ENCODE data around the gene SOX5.
"Not testable (repeated sequence)": the region's sequence is repeated elsewhere in the genome, so short reads cannot be mapped to it uniquely, and the experiment has no call there.

Gene SOX5

GRCh38 chr12:23843958-23844357, 105.5 kb downstream of the SOX5 start:
- DNase-seq (ENCODE audit: low read depth in 2 of 3, low spot score in 2 of 3), result no peak

GRCh38 chr12:23834076-23834475, 115.4 kb downstream of the SOX5 start:
- no peak for DNase-seq (ENCODE audit: low read depth in 2 of 3, low spot score in 2 of 3)

GRCh38 chr12:23831739-23832138, 117.7 kb downstream of the SOX5 start:
- no peak for DNase-seq (ENCODE audit: low read depth in 2 of 3, low spot score in 2 of 3)

GRCh38 chr12:23830210-23830609, 119.3 kb downstream of the SOX5 start:
- DNase-seq (ENCODE audit: low read depth in 2 of 3, low spot score in 2 of 3), result no peak

GRCh38 chr12:23827353-23827752, 122.1 kb downstream of the SOX5 start:
- no peak for DNase-seq (ENCODE audit: low read depth in 2 of 3, low spot score in 2 of 3)

- not testable (repeated sequence) for DNase-seq (ENCODE audit: low read depth in 2 of 3, low spot score in 2 of 3)
Observed at GRCh38 chr12:23825124-23825523, 124.3 kb downstream of the SOX5 start.

GRCh38 chr12:23824358-23824757, 125.1 kb downstream of the SOX5 start:
- no peak for DNase-seq (ENCODE audit: low read depth in 2 of 3, low spot score in 2 of 3)

GRCh38 chr12:23822883-23823282, 126.6 kb downstream of the SOX5 start:
- not testable (repeated sequence) for DNase-seq (ENCODE audit: low read depth in 2 of 3, low spot score in 2 of 3)

- no peak for DNase-seq (ENCODE audit: low read depth in 2 of 3, low spot score in 2 of 3)
Observed at GRCh38 chr12:23817345-23817744, 132.1 kb downstream of the SOX5 start.

- DNase-seq (ENCODE audit: low read depth in 2 of 3, low spot score in 2 of 3), result no peak
Observed at GRCh38 chr12:23816394-23816851, 133.0 kb downstream of the SOX5 start.

- DNase-seq (ENCODE audit: low read depth in 2 of 3, low spot score in 2 of 3), result no peak
Observed at GRCh38 chr12:23815810-23816209, 133.7 kb downstream of the SOX5 start.

GRCh38 chr12:23813206-23813605, 136.3 kb downstream of the SOX5 start:
- no peak for DNase-seq (ENCODE audit: low read depth in 2 of 3, low spot score in 2 of 3)

GRCh38 chr12:23810329-23810902, 139.1 kb downstream of the SOX5 start:
- no peak for DNase-seq (ENCODE audit: low read depth in 2 of 3, low spot score in 2 of 3)

- DNase-seq (ENCODE audit: low read depth in 2 of 3, low spot score in 2 of 3), result no peak
Observed at GRCh38 chr12:23803540-23803939, 145.9 kb downstream of the SOX5 start.

GRCh38 chr12:23795494-23795893, 154.0 kb downstream of the SOX5 start:
- DNase-seq (ENCODE audit: low read depth in 2 of 3, low spot score in 2 of 3), result no peak

- DNase-seq (ENCODE audit: low read depth in 2 of 3, low spot score in 2 of 3), result no peak
Observed at GRCh38 chr12:23781118-23781517, 168.4 kb downstream of the SOX5 start.

- no peak for DNase-seq (ENCODE audit: low read depth in 2 of 3, low spot score in 2 of 3)
Observed at GRCh38 chr12:23775208-23775607, 174.3 kb downstream of the SOX5 start.

- DNase-seq (ENCODE audit: low read depth in 2 of 3, low spot score in 2 of 3), result no peak
Observed at GRCh38 chr12:23771240-23771949, 178.1 kb downstream of the SOX5 start.

GRCh38 chr12:23770202-23770938, 179.1 kb downstream of the SOX5 start:
- DNase-seq (ENCODE audit: low read depth in 2 of 3, low spot score in 2 of 3), result no peak

- DNase-seq (ENCODE audit: low read depth in 2 of 3, low spot score in 2 of 3), result no peak
Observed at GRCh38 chr12:23767834-23768233, 181.6 kb downstream of the SOX5 start.

GRCh38 chr12:23763724-23764123, 185.7 kb downstream of the SOX5 start:
- no peak for DNase-seq (ENCODE audit: low read depth in 2 of 3, low spot score in 2 of 3)

- no peak for DNase-seq (ENCODE audit: low read depth in 2 of 3, low spot score in 2 of 3)
Observed at GRCh38 chr12:23760495-23760894, 189.0 kb downstream of the SOX5 start.
